A549 (cell line): Measurements from ENCODE around the gene ANKRD40.
A peak's percentile ranks its signal among the peaks of the same experiment; 100 is the strongest.

Source experiments
- BHLHE40 ChIP-seq: IDR thresholded peaks from 2 replicates; pipeline ENCODE4 v1.6.1; 2012; ENCODE audit warnings: low read depth, low read length, inconsistent platforms
- CEBPB ChIP-seq, 2 experiments: fragments of >200 bp in 1 of 2; sonication (Bioruptor Twin) in 1 of 2; formaldehyde crosslinking in 1 of 2; IDR thresholded peaks; 2 replicates each; pipeline ENCODE4 v1.6.1; 2012 to 2016
- POLR2A ChIP-seq: IDR thresholded peaks from 2 replicates; pipeline ENCODE4 v1.6.1; 2012; ENCODE audit warnings: mild to moderate bottlenecking, low read length

DNA sequence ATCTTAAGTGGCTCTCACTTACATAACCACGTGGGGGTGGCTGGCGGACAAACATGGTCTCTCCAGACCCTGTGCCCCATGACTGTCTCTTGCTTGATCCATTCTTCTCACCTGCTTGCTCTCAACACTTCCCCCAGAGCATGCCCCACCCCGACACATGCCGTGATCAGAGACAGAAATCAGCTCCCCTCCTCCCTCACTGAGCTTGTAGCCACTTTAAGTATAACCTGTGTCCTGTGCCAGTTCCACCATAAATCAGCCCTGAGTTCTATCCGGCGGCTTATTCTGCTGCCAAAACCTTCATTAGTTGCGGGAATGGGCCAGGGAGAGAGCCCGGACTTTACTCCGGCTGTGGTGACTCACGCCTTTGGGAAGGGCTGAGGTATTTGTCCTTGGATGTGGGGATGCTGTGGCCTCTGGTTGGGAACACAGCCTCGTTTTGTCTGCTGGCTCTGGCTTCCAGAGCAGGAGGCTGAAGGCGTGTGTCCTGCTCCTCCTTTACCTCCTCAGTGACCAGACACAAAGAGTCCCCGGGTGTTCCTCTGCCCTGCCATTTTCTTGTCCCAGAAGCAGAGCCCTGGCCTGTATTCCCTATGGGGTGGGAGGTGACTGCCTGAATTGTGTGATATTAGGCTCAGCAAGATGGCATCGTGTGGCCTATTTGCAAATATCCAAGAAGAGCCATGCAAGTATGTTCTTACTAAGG lies 21.1 kb downstream of the ANKRD40 start:
- TF ChIP-seq BHLHE40, result no peak
- TF ChIP-seq POLR2A, result no peak
- peak in 1 of 2 experiments; percentile 28; a peak in 1 of 4 replicates for TF ChIP-seq CEBPB (IDR thresholded peaks at IDR 0.05)
